ENCODE data around the gene PNPLA8.

PNPLA8 gene, protein sequence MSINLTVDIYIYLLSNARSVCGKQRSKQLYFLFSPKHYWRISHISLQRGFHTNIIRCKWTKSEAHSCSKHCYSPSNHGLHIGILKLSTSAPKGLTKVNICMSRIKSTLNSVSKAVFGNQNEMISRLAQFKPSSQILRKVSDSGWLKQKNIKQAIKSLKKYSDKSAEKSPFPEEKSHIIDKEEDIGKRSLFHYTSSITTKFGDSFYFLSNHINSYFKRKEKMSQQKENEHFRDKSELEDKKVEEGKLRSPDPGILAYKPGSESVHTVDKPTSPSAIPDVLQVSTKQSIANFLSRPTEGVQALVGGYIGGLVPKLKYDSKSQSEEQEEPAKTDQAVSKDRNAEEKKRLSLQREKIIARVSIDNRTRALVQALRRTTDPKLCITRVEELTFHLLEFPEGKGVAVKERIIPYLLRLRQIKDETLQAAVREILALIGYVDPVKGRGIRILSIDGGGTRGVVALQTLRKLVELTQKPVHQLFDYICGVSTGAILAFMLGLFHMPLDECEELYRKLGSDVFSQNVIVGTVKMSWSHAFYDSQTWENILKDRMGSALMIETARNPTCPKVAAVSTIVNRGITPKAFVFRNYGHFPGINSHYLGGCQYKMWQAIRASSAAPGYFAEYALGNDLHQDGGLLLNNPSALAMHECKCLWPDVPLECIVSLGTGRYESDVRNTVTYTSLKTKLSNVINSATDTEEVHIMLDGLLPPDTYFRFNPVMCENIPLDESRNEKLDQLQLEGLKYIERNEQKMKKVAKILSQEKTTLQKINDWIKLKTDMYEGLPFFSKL

DNA sequence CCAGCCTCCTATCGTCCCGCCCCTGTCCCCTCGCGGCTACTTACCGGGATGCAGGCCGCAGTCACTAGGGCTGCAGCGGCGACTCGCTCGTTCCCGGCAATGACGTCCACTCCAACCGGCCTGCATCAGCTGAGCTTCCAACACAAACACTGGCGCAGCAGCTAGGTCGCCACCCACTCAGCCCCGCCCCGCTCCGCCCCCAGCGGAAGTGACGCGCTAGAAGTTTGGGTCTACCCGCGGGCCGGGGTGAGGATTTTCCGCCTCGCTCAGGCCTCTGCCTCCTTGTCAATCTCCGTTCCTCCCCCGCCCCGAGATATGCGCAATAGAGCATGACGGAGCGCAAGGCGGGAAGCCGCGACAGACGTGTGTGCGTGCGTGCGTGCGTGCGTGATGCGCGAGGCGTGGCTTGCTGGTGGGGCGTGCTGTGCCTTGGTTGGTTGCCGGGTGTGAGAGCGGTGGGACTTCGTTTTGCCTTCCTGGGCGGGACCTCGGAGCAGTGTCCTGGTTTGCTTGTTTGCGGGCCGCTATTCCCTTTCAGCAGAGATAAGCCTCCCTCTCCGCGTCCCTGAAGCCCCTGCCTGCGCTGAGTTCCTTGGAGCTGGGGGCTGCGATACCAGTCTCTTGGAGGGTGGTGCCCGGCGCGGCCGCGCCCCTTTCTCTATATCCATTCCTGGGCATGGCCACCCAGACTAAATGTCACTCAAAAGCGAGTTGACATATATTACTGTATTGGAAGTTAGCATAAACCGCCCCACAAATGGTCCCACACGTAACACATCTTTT lies at the start of gene PNPLA8:
Gene PNPLA8 (minus strand): TSS at position 151 of the 783 bp plus-strand sequence. CDS start 10,644 bp downstream, outside the sequence.
- peak; percentile 100 for DNase-seq (ENCODE audit: low read depth, low spot score)
- TF ChIP-seq, protein P1, sequence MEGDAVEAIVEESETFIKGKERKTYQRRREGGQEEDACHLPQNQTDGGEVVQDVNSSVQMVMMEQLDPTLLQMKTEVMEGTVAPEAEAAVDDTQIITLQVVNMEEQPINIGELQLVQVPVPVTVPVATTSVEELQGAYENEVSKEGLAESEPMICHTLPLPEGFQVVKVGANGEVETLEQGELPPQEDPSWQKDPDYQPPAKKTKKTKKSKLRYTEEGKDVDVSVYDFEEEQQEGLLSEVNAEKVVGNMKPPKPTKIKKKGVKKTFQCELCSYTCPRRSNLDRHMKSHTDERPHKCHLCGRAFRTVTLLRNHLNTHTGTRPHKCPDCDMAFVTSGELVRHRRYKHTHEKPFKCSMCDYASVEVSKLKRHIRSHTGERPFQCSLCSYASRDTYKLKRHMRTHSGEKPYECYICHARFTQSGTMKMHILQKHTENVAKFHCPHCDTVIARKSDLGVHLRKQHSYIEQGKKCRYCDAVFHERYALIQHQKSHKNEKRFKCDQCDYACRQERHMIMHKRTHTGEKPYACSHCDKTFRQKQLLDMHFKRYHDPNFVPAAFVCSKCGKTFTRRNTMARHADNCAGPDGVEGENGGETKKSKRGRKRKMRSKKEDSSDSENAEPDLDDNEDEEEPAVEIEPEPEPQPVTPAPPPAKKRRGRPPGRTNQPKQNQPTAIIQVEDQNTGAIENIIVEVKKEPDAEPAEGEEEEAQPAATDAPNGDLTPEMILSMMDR (IDR thresholded peaks at IDR 0.05; ENCODE audit: low read depth, low read length) = no peak
- in situ Hi-C loops (cut with HindIII; ENCODE audit: low sequenced_read_pairs) = no loop called here
- H3K4me3 ChIP-seq (ENCODE audit: low read depth, low read length) = peak within 1 kb of the TSS; percentile 70

DNA sequence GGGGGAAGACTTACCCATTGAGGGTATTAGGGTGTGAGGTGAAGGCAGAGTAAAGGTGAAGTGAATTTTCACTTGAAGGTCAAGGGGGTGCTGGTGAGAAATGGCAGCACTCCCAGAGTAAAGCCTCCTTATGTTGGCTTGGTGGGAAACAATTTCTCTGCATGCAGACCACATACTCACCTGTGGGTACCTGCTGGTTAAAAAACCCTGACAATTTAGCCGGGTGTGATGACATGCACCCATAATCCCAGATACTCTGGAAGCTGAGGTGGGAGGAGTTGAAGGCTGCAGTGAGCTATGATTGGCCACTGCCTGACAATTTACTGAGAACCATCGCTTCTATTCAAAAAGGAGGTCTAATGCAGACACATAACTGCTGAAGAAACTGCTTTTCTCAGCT lies 49.2 kb upstream of the PNPLA8 start:
- in situ Hi-C loops (cut with HindIII; ENCODE audit: low sequenced_read_pairs) = no loop called here
- no peak overlapping the region for H3K4me3 ChIP-seq (ENCODE audit: low read depth, low read length)
- TF ChIP-seq, protein P1 (IDR thresholded peaks at IDR 0.05; ENCODE audit: low read depth, low read length) = no peak
- no peak for DNase-seq (ENCODE audit: low read depth, low spot score)

DNA sequence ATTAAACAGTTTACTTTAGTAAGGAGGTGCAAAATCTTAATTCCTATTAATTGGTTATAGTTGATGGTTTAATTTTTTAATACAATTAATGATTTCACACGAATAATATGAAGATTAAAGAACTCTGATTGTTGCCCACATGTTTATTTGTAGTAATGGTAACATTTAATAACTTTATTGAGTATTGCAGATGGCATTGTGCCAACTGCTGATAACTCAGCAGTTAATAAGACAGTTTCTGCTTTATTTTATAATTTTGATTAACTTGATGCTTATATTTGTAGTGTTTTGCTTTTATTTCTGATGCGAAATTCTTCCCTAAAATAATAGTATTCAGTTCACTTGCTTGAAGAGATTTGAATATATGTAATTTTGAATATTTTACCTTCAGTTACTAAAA lies 46.5 kb upstream of the PNPLA8 start:
- no peak for DNase-seq (ENCODE audit: low read depth, low spot score)
- no peak overlapping the region for H3K4me3 ChIP-seq (ENCODE audit: low read depth, low read length)
- in situ Hi-C loops (cut with HindIII; ENCODE audit: low sequenced_read_pairs) = no loop called here
- TF ChIP-seq, protein P1 (IDR thresholded peaks at IDR 0.05; ENCODE audit: low read depth, low read length) = no peak

DNA sequence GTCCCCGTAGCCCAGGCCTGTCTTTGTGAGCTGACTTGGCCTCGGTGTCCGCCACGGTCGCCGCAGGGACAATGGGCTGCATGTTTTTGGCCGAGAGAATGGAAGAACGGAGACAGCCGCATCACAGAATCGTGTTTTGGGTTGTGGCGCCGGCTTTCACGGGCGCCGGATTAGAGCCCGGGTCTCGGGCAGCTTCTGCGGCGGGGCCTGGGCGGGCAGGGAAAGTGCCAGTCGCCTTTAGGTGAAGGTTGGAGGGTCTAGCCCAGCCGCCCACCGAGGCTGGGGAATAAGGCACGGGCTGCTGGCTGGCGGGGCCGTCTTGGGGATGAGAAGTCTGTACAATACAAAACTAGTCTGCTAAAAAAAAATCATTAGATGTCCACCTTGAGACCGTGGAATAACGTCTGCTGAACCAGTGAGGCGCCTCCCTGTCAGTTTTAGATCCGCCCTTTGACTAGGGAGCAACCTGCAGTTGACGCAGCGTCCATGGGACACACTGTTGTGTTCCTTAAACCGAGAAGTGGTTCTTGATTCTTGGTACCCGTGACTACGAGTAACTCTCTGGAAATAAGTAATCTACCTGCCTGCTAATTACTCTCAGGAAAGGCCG lies 44.3 kb upstream of the PNPLA8 start:
- in situ Hi-C loops (cut with HindIII; ENCODE audit: low sequenced_read_pairs) = no loop called here
- DNase-seq (ENCODE audit: low read depth, low spot score) = peak; percentile 49
- TF ChIP-seq, protein P1 (IDR thresholded peaks at IDR 0.05; ENCODE audit: low read depth, low read length) = no peak
- peak overlapping the region; percentile 95 for H3K4me3 ChIP-seq (ENCODE audit: low read depth, low read length)

DNA sequence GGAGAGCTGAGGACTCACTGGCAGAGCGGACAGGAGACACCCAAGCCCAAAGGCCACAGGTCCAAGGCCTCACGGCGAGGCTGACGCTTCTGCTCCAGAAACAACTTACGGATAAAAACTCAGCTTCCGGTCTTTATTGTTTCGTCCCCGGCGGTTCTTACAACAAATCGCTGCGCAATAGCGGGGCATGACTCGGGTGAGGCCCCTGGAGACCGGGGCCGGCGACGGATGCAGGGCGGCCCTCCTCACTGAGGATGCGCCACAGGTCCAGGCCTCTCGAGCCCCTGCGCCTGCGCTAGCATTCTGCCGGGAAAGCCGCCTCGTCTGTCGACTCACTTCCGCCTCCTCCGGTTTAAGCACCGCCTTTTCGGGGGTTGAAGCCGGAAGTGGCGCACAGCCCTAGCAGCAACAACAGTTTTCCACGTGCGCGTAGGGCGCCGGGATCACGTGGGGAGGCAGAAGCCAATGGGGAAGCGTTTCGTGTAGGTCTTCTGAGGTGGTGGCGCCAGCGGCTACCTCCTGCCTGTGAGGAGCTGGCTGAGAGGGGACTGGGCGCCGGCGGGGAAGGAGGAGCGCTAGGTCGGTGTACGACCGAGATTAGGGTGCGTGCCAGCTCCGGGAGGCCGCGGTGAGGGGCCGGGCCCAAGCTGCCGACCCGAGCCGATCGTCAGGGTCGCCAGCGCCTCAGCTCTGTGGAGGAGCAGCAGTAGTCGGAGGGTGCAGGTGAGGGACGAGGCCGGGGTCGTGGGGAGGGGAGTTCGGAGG lies 43.6 kb upstream of the PNPLA8 start, which contains the start of the genes DNAJB9 and THAP5:
Gene DNAJB9 (plus strand): TSS at position 494 of the 765 bp plus-strand sequence. CDS start 1,853 bp downstream, outside the sequence.
Gene THAP5 (minus strand): TSS at position 326 of the 765 bp plus-strand sequence. CDS start 137 bp downstream, at position 189.
- in situ Hi-C loops (cut with HindIII; ENCODE audit: low sequenced_read_pairs) = no loop called here
- DNase-seq (ENCODE audit: low read depth, low spot score) = peak; percentile 100
- H3K4me3 ChIP-seq (ENCODE audit: low read depth, low read length) = peak within 1 kb of the TSS; percentile 95
- TF ChIP-seq, protein P1 (IDR thresholded peaks at IDR 0.05; ENCODE audit: low read depth, low read length) = no peak

All from astrocyte of the spinal cord (primary cell).